Fibroblast of the conjunctiva (primary cell): ENCODE results near the gene PPP1R13B.

Experiments
- DNase-seq: peaks from one replicate; pipeline ENCODE4 v3.0.0-alpha.2; 2010; ENCODE audit warnings: low read depth

Gene PPP1R13B

DNA sequence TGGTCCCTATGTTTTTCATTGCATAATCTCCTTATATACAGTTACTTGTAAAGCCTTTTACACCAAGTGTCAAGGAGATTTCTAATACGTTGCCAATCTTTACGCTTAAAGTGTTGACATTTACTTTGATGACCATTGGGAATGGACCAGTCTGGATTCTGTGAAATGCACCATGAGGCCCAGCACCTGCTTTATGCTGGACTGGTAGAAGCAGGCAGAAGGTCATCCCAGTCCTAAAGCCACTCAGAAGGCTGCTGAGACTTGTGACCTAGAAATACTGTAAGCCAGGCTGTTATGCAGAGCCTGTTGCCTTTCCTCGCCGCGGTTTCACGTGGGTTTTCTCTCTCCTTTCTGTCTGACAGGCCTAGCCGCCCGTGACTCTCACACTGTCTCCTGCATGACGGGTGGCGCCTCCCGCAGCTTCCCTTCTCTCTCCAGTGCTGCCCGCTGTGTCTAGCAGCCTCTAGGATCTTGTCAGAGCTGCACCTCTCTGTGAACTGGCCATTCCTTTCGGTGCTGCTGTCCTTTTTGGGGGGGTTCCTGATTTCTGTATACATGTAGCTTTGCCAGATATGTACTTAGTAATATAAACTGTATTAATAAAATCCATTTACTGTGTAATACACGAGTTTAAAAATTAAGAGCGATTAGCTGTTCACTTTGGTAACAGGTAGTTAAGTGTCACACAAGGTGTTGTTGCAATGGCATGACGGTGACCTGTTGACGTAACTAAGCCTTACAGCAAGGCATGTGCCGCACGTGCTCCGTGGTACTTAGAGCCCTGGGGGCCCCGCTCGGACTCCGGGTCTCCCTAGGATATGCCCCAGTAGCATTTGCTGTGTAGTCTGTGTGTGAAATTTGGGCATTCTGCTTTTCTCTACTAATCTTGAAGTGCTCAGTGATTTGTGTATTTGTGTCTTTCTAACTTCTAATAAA lies 161.8 kb downstream of the PPP1R13B start:
- no peak for DNase-seq

DNA sequence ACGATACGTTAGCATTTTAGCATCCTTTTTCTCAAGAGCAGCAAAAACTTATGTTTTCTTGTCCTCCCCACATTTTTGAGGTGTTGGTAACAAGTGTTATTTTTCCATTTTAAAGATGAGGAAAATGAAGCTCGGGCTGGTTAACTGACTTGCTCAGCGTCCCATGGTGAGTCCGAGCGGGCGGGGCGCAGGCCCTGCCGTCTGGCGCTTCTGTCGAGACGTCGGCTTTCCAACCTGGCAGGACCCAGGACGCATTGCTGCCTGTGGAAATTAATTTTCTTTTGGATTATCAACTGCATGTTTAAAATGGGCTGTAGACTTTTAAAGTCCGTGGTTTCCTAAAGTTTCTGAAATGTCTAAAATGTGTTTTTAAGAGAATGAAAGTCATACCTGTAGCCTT lies 162.5 kb downstream of the PPP1R13B start:
- DNase-seq, result no peak

DNA sequence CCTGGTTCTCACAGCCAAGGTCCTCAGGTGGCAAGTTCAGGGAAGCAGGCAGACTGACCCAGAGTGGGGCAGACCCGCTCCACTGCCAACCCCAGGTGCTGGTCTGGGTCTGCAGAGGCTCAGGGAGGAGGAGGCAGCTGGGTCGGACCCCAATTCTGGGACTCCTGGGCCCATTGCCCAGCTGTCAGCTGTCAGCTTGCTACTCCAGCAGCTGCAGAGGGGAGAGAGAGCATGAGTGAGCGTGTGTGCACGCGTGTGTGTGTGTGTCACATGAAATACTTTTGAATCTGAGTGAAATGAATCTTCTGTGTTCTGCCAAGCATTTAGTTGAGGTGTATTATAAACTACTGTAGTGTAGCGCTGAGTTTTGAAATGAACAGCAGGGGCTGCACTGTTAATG lies 162.9 kb downstream of the PPP1R13B start:
- DNase-seq, result no peak
